Activated CD4-positive, alpha-beta T cell treated with anti-CD3 and anti-CD28 coated beads for 36 hours (primary cell): ENCODE results near the gene ASTN2. TPM values are rescaled to one million over a fixed set of nuclear protein-coding genes. Genes with fewer than 3 reads are reported as not detected.

Experiments used
- ATAC-seq: fragments of 200-7000 bp; cut with Tn5 transposase; one replicate; pipeline ENCODE4 v1.10.0; 2021; ENCODE audit warnings: mild to moderate bottlenecking, moderate library complexity
- CTCF ChIA-PET: fragments of 350-600 bp; sonication (Branson Sonifier 250); formaldehyde crosslinking; loops from one replicate; lab custom pipeline; 2021; ENCODE audit warnings: antibody characterized with exemption; lab: Charles Lee
- POLR2A ChIA-PET: fragments of 350-600 bp; sonication (Branson Sonifier 250); formaldehyde crosslinking; loops from one replicate; lab custom pipeline; 2021; ENCODE audit warnings: antibody characterized with exemption, inconsistent platforms; lab: Charles Lee
- DNase-seq: peaks from one replicate; pipeline ENCODE4 v3.0.0-alpha.2; 2020
- H3K27ac Mint-ChIP-seq: one replicate; pipeline ENCODE4 v1.8.0; 2021; ENCODE audit warnings: mixed read lengths
- H3K27me3 Mint-ChIP-seq: one replicate; pipeline ENCODE4 v1.8.0; 2021; ENCODE audit warnings: mixed read lengths
- H3K36me3 Mint-ChIP-seq: one replicate; pipeline ENCODE4 v1.8.0; 2021; ENCODE audit warnings: low read depth, mixed read lengths
- H3K4me1 Mint-ChIP-seq: one replicate; pipeline ENCODE4 v1.8.0; 2021; ENCODE audit warnings: mixed read lengths
- H3K4me3 Mint-ChIP-seq: one replicate; pipeline ENCODE4 v1.8.0; 2021; ENCODE audit warnings: mild to moderate bottlenecking, moderate library complexity, mixed read lengths
- H3K9me3 Mint-ChIP-seq: one replicate; pipeline ENCODE4 v1.8.0; 2021; ENCODE audit warnings: low read depth, mixed read lengths
- intact Hi-C, 2 experiments: fragments of 100-400 bp; cut with DNase I in 1 of 2; cut with micrococcal nuclease in 1 of 2; formaldehyde crosslinking; loops; one replicate each; pipeline versions ENCODE4 v1.14.2 to v1.15.1; 2022 to 2024; cut with DNase I, micrococcal nuclease
- total RNA-seq, 2 experiments: library from RNA; stranded (reverse); gene quantifications; one replicate each; pipeline ENCODE4 v1.2.3, GENCODE V29; 2021

The ASTN2 gene
- total RNA-seq, 2 experiments from 2014 or later = 3.0 to 4.2 TPM

DNA sequence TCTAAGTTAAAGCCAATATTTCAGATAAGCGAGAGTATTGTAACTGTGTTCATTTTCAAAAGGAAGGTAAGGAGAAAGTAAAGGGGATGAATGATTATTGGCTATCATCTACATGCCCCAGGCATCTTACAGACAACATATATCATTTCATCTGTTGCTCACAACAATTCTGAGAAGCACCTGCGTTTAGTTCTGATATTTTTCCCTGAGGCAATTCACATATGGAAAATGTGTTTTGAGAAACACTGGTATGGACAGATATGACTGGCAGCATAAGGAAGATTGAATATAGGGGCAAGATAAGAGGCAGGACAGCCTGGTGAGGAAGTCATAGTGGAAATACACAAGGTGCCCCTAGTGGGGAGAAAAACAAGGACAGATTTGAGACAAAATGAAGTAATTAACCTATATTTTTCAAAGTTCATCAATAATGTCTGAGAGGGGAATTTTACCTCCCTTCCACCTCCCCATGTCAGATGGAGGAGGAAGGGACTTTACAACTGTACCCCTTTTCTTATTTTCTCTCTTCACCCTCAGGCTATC is 815.4 kb downstream of the ASTN2 start:
- intact Hi-C loops = no loop called here
- no peaks in the 10 kb centered on the region for H3K4me1 Mint-ChIP-seq
- CTCF ChIA-PET = no interaction called here
- no peaks in the 10 kb centered on the region for H3K9me3 Mint-ChIP-seq
- DNase-seq (no peak), ATAC-seq (no peak)
- peaks cover 4% of the 10 kb centered on the region for H3K36me3 Mint-ChIP-seq
- POLR2A ChIA-PET = interaction anchor here (0.6 kb wide), 1 partner anchor 693 kb away, joined by 3 read pairs; no protein-coding TSS in a partner anchor
- H3K27ac Mint-ChIP-seq = no peak overlapping the region
- H3K27me3 Mint-ChIP-seq = no peaks in the 10 kb centered on the region
- H3K4me3 Mint-ChIP-seq = no peak overlapping the region

DNA sequence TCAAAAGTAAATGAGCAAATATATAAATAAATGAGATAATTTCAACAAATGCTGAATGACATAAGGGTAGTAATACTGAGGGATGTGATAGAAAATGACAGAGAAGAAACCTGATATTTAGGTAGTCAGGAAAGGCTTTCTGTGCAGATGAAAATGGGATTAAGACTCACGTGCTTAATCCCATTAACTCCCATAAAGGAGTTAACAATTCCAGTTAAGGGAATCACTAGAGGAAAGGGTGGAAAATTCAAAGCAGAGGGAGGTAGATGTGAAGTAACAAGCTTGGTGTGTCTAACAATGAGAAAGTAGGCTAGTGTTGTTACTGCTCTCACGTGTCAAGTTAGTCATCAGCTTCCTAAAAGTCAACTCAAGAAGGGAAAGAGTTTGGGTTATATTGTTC is 818.2 kb downstream of the ASTN2 start:
- no peak overlapping the region for H3K27ac Mint-ChIP-seq

DNA sequence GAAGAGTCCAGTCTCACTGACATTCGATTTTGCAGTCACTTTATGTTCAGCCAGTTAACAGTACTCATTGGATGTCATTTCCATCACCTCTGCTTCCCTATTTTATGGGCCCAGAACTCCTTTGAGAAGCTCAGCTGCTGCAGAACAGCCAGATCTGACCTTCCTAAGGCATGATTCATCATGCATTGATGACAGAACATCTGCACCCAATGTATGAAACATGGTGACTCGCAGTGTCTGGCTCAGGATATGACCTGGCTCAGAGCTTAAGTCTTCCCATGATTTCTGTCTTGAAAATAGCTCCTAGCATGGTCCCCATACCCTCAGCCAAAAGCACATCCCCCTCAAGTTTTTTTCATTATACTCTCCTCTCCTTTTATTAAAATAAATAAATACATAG is 820.3 kb downstream of the ASTN2 start:
- no peaks in the 10 kb centered on the region for H3K27me3 Mint-ChIP-seq
- ATAC-seq (peak; percentile 65), DNase-seq (peak; percentile 16)
- peaks cover 1% of the 10 kb centered on the region for H3K9me3 Mint-ChIP-seq
- POLR2A ChIA-PET = no interaction called here
- H3K4me1 Mint-ChIP-seq = no peaks in the 10 kb centered on the region
- no peak overlapping the region for H3K27ac Mint-ChIP-seq
- H3K4me3 Mint-ChIP-seq = no peak overlapping the region
- peaks cover 7% of the 10 kb centered on the region for H3K36me3 Mint-ChIP-seq
- CTCF ChIA-PET = no interaction called here
- intact Hi-C loops = no loop called here

More for the DNA sequence above, 818.2 kb downstream of the ASTN2 start:
- Mint-ChIP-seq H3K4me3 (no peak overlapping the region), H3K36me3 (peaks cover 4% of the 10 kb centered on the region), H3K9me3 (no peaks in the 10 kb centered on the region), H3K4me1 (no peaks in the 10 kb centered on the region), H3K27me3 (no peaks in the 10 kb centered on the region)
- DNase-seq (no peak), ATAC-seq (no peak)
- CTCF ChIA-PET = no interaction called here
- intact Hi-C loops = no loop called here
- POLR2A ChIA-PET = no interaction called here

DNA sequence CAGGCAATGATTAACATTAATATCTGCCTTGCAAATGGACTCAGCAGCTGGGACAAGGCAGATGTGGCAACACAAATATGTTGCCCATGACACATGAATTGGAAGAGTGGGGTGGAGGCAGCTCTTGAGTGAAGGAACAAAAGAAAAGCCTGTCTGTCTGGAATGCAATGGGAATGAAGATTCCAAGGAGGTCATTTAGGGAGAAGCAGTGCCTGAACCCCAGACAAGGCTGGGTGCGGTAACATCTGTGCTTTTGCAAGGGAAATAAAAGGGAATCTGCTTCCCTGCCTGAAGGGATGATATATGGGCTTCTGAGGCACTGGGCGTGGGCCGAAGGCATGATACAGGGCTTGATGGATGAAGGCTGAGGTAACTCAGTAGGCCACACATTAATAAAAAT is 821.9 kb downstream of the ASTN2 start:
- H3K9me3 Mint-ChIP-seq = peaks cover 13% of the 10 kb centered on the region
- POLR2A ChIA-PET = no interaction called here
- no peaks in the 10 kb centered on the region for H3K4me1 Mint-ChIP-seq
- CTCF ChIA-PET = no interaction called here
- no peak overlapping the region for H3K4me3 Mint-ChIP-seq
- H3K36me3 Mint-ChIP-seq = peaks cover 17% of the 10 kb centered on the region
- no peaks in the 10 kb centered on the region for H3K27me3 Mint-ChIP-seq
- intact Hi-C loops = no loop called here
- H3K27ac Mint-ChIP-seq = no peak overlapping the region
- ATAC-seq (no peak), DNase-seq (no peak)

GRCh38 chr9:116589392-116590354 is 825.2 kb downstream of the ASTN2 start:
- Mint-ChIP-seq H3K9me3 (peaks cover 13% of the 10 kb centered on the region), H3K27ac (no peak overlapping the region), H3K27me3 (no peaks in the 10 kb centered on the region), H3K4me1 (no peaks in the 10 kb centered on the region), H3K36me3 (peaks cover 16% of the 10 kb centered on the region), H3K4me3 (no peak overlapping the region)
- CTCF ChIA-PET = interaction anchor here (1.0 kb wide), 1 partner anchor 13 kb away, joined by 3 read pairs; no protein-coding TSS in a partner anchor
- DNase-seq (peak; percentile 56), ATAC-seq (peak; percentile 91)
- POLR2A ChIA-PET = no interaction called here
- intact Hi-C loops = loop anchor here (1.0 to 2.0 kb wide), 4 partner anchors 58 to 271 kb away; no protein-coding TSS in a partner anchor

- Mint-ChIP-seq H3K4me3 (no peak overlapping the region), H3K27ac (no peak overlapping the region), H3K36me3 (peaks cover 18% of the 10 kb centered on the region), H3K9me3 (peaks cover 13% of the 10 kb centered on the region), H3K4me1 (no peaks in the 10 kb centered on the region), H3K27me3 (no peaks in the 10 kb centered on the region)
- no peak for DNase-seq
- no peak for ATAC-seq
- intact Hi-C loops = loop anchor here in 1 of 2 experiments (2.0 kb wide), 1 partner anchor 73 kb away; no protein-coding TSS in a partner anchor
- POLR2A ChIA-PET = no interaction called here
- CTCF ChIA-PET = interaction anchor here (0.7 kb wide), 1 partner anchor 224 kb away, joined by 4 read pairs; no protein-coding TSS in a partner anchor
Observed at GRCh38 chr9:116587919-116588318, 826.9 kb downstream of the ASTN2 start.

DNA sequence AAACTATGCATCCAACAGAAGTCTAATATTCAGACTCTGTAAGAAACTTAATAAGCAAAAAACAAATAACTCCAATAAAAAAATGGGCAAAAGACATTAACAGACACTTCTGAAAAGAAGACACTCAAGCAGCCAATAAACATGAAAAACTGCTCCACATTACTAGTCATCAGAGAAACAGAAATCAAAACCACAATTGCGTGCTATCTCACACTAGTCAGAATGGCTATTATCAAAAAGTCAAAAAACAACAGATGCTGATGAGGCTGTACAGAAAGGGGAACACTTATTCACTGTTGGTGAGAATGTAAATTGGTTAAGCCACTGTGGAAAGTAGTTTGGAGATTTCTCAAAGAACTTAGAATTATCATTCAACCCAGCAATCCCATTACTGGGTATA is 829.0 kb downstream of the ASTN2 start:
- ATAC-seq = no peak

DNA sequence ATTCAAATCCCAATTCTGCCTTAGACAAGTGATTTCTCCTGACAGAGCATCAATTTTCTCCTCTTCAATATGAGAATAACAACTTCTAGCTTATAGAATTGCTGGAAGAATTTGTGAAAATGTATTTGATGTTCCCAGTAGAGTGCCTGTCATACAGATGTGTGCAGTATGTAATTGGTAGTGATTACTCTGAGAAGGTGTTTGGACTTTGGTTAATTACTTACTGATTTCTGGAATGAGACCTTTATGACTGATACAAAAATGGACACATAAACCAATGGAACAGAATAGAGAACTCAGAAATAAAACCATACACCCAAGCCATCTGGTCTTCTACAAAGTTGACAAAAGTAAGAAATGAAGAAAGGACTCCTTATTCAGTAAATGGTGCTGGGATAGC is 829.7 kb downstream of the ASTN2 start:
- peaks cover 18% of the 10 kb centered on the region for H3K36me3 Mint-ChIP-seq
- ChIA-PET POLR2A (no interaction called here), CTCF (interaction anchor here (0.7 kb wide), 1 partner anchor 1472 kb away, joined by 3 read pairs; no protein-coding TSS in a partner anchor)
- H3K27ac Mint-ChIP-seq = no peak overlapping the region
- intact Hi-C loops = no loop called here
- no peaks in the 10 kb centered on the region for H3K4me1 Mint-ChIP-seq
- H3K9me3 Mint-ChIP-seq = peaks cover 13% of the 10 kb centered on the region
- H3K27me3 Mint-ChIP-seq = no peaks in the 10 kb centered on the region
- DNase-seq = no peak
- no peak for ATAC-seq
- no peak overlapping the region for H3K4me3 Mint-ChIP-seq

More for the DNA sequence above, 829.0 kb downstream of the ASTN2 start:
- no peaks in the 10 kb centered on the region for H3K27me3 Mint-ChIP-seq
- no peak overlapping the region for H3K27ac Mint-ChIP-seq
- POLR2A ChIA-PET = no interaction called here
- CTCF ChIA-PET = no interaction called here
- H3K4me1 Mint-ChIP-seq = no peaks in the 10 kb centered on the region
- peaks cover 18% of the 10 kb centered on the region for H3K36me3 Mint-ChIP-seq
- no peak overlapping the region for H3K4me3 Mint-ChIP-seq
- intact Hi-C loops = no loop called here
- no peak for DNase-seq
- H3K9me3 Mint-ChIP-seq = peaks cover 13% of the 10 kb centered on the region

GRCh38 chr9:116580853-116581252 is 834.0 kb downstream of the ASTN2 start:
- CTCF ChIA-PET = interaction anchor here (0.9 kb wide), 1 partner anchor 25 kb away, joined by 4 read pairs; no protein-coding TSS in a partner anchor
- ATAC-seq = no peak

DNA sequence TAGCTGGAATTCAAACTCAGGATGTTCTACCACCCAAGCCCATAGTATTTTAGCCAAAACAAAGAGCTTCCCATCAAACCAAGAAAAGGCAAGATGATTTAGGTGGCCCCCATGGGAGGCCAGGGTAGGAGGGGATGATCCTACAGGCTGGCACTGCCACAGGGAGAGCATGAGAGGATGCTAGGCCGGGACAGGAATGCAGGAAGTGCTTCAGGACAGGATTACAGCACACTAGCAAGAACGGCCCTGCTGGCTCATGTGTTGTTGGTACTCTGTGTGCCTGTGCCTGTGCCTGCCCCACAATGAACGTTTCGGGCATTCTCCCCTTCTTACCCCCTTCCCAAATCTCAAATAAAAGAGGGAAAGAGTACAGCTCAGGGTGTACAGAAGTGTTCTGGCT is 838.5 kb downstream of the ASTN2 start:
- ChIA-PET POLR2A (no interaction called here), CTCF (interaction anchor here (1.1 to 1.3 kb wide), 2 partner anchors 13 to 344 kb away, joined by 3 read pairs; no protein-coding TSS in a partner anchor)
- no peaks in the 10 kb centered on the region for H3K9me3 Mint-ChIP-seq
- no peaks in the 10 kb centered on the region for H3K4me1 Mint-ChIP-seq
- H3K27ac Mint-ChIP-seq = no peak overlapping the region
- no peaks in the 10 kb centered on the region for H3K36me3 Mint-ChIP-seq
- no peak overlapping the region for H3K4me3 Mint-ChIP-seq
- intact Hi-C loops = no loop called here
- no peak for ATAC-seq
- no peaks in the 10 kb centered on the region for H3K27me3 Mint-ChIP-seq
- no peak for DNase-seq

More at GRCh38 chr9:116580853-116581252, 834.0 kb downstream of the ASTN2 start:
- no peak for DNase-seq
- no peaks in the 10 kb centered on the region for H3K27me3 Mint-ChIP-seq
- no peaks in the 10 kb centered on the region for H3K4me1 Mint-ChIP-seq
- intact Hi-C loops = no loop called here
- POLR2A ChIA-PET = no interaction called here
- H3K27ac Mint-ChIP-seq = no peak overlapping the region
- no peaks in the 10 kb centered on the region for H3K9me3 Mint-ChIP-seq
- peaks cover 4% of the 10 kb centered on the region for H3K36me3 Mint-ChIP-seq
- no peak overlapping the region for H3K4me3 Mint-ChIP-seq

GRCh38 chr9:116574027-116574679 is 840.7 kb downstream of the ASTN2 start:
- Mint-ChIP-seq H3K4me1 (no peaks in the 10 kb centered on the region), H3K27ac (no peak overlapping the region), H3K9me3 (no peaks in the 10 kb centered on the region), H3K27me3 (no peaks in the 10 kb centered on the region), H3K36me3 (no peaks in the 10 kb centered on the region), H3K4me3 (no peak overlapping the region)
- POLR2A ChIA-PET = no interaction called here
- intact Hi-C loops = loop anchor here in 1 of 2 experiments (5.0 kb wide), 1 partner anchor 982 kb away; no protein-coding TSS in a partner anchor
- CTCF ChIA-PET = no interaction called here
- DNase-seq = no peak
- ATAC-seq = no peak
